ENCODE measurements around the gene TOMM6.

GRCh38 chr6:41777551-41778285 lies 9.8 kb upstream of the TOMM6 start:
- TF ChIP-seq CTCF (IDR thresholded peaks at IDR 0.05) = no peak
- no peak for TF ChIP-seq POLR2A (IDR thresholded peaks at IDR 0.05)

Data from testis (tissue), 2 donors.